Measurements from ENCODE around the gene HADHA.

Gene HADHA

DNA sequence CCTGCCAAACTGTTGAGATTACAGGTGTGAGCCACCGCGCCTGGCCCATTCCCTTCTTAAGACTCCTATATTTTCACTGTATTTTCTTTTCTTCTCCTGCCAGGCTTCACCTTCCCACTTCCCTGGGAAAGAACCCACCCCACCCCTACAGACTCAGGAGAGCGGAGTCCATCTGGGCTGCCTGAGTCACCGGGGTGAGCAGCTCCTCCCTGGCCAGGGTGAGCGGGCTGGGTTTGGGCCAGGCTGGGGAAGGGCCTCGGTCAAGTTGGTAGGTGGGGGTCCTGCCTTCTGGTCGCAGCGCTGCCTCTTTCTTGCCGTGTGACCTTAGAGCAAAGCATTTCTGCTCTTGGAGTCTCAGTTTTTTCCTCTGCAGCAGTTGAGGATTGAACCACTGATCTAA lies 73.6 kb downstream of the HADHA start:
- Histone ChIP-seq H3K4me3 (ENCODE audit: low read depth, low read length, poor library complexity, severe bottlenecking) (no peak overlapping the region), H2AFZ (ENCODE audit: low read length) (no peak overlapping the region), H3K9me2 (ENCODE audit: low read depth, low read length) (no peaks in the 10 kb centered on the region), H3K4me2 (ENCODE audit: low read length) (no peak overlapping the region), H3K9me3 (ENCODE audit: low read length) (no peaks in the 10 kb centered on the region), H3K4me1 (ENCODE audit: insufficient read depth, low read length, severe bottlenecking) (no peaks in the 10 kb centered on the region), H3K9ac (ENCODE audit: low read length) (no peak overlapping the region), H4K20me1 (ENCODE audit: insufficient read depth, low read length) (no peaks in the 10 kb centered on the region), H3K27ac (ENCODE audit: low read depth, low read length, poor library complexity, severe bottlenecking) (no peak overlapping the region), H3K27me3 (ENCODE audit: insufficient read depth, low read length) (0 out of 2 replicates have a peak, but pooled peaks cover 6% of the 10 kb centered on the region), H3K36me3 (ENCODE audit: insufficient read depth, low read length) (no peaks in the 10 kb centered on the region), H3K79me2 (ENCODE audit: insufficient read depth, low read length) (no peaks in the 10 kb centered on the region), H3F3A (ENCODE audit: insufficient read depth, low read length) (no peaks in the 10 kb centered on the region)
- TF ChIP-seq CTCF (IDR thresholded peaks at IDR 0.05; ENCODE audit: low read length) (no peak), EZH2 (IDR thresholded peaks at IDR 0.05; ENCODE audit: borderline replicate concordance, low read length) (no peak)

- TF ChIP-seq EZH2 (IDR thresholded peaks at IDR 0.05; ENCODE audit: borderline replicate concordance, low read length) (no peak), CTCF (IDR thresholded peaks at IDR 0.05; ENCODE audit: low read length) (no peak)
- no peaks in the 10 kb centered on the region for H3F3A ChIP-seq (ENCODE audit: insufficient read depth, low read length)
- H3K79me2 ChIP-seq (ENCODE audit: insufficient read depth, low read length), result no peaks in the 10 kb centered on the region
- H3K9me3 ChIP-seq (ENCODE audit: low read length), result no peaks in the 10 kb centered on the region
- no peak overlapping the region for H3K4me3 ChIP-seq (ENCODE audit: low read depth, low read length, poor library complexity, severe bottlenecking)
- no peaks in the 10 kb centered on the region for H4K20me1 ChIP-seq (ENCODE audit: insufficient read depth, low read length)
- H3K27me3 ChIP-seq (ENCODE audit: insufficient read depth, low read length), result 0 out of 2 replicates have a peak, but pooled peaks cover 6% of the 10 kb centered on the region
- H2AFZ ChIP-seq (ENCODE audit: low read length), result no peak overlapping the region
- no peaks in the 10 kb centered on the region for H3K36me3 ChIP-seq (ENCODE audit: insufficient read depth, low read length)
- no peaks in the 10 kb centered on the region for H3K4me1 ChIP-seq (ENCODE audit: insufficient read depth, low read length, severe bottlenecking)
- no peak overlapping the region for H3K4me2 ChIP-seq (ENCODE audit: low read length)
- no peak overlapping the region for H3K27ac ChIP-seq (ENCODE audit: low read depth, low read length, poor library complexity, severe bottlenecking)
- no peak overlapping the region for H3K9ac ChIP-seq (ENCODE audit: low read length)
- no peaks in the 10 kb centered on the region for H3K9me2 ChIP-seq (ENCODE audit: low read depth, low read length)
Observed at GRCh38 chr2:26169681-26170414, 74.6 kb downstream of the HADHA start.

GRCh38 chr2:26169226-26169625 lies 75.2 kb downstream of the HADHA start:
- no peaks in the 10 kb centered on the region for H3K9me2 ChIP-seq (ENCODE audit: low read depth, low read length)
- H3K4me3 ChIP-seq (ENCODE audit: low read depth, low read length, poor library complexity, severe bottlenecking), result no peak overlapping the region
- H3K79me2 ChIP-seq (ENCODE audit: insufficient read depth, low read length), result no peaks in the 10 kb centered on the region
- no peaks in the 10 kb centered on the region for H3F3A ChIP-seq (ENCODE audit: insufficient read depth, low read length)
- H3K4me1 ChIP-seq (ENCODE audit: insufficient read depth, low read length, severe bottlenecking), result no peaks in the 10 kb centered on the region
- no peaks in the 10 kb centered on the region for H4K20me1 ChIP-seq (ENCODE audit: insufficient read depth, low read length)
- no peaks in the 10 kb centered on the region for H3K36me3 ChIP-seq (ENCODE audit: insufficient read depth, low read length)
- no peak overlapping the region for H3K27ac ChIP-seq (ENCODE audit: low read depth, low read length, poor library complexity, severe bottlenecking)
- no peak overlapping the region for H2AFZ ChIP-seq (ENCODE audit: low read length)
- TF ChIP-seq CTCF (IDR thresholded peaks at IDR 0.05; ENCODE audit: low read length) (no peak), EZH2 (IDR thresholded peaks at IDR 0.05; ENCODE audit: borderline replicate concordance, low read length) (no peak)
- no peak overlapping the region for H3K4me2 ChIP-seq (ENCODE audit: low read length)
- 0 out of 2 replicates have a peak, but pooled peaks cover 6% of the 10 kb centered on the region for H3K27me3 ChIP-seq (ENCODE audit: insufficient read depth, low read length)
- no peaks in the 10 kb centered on the region for H3K9me3 ChIP-seq (ENCODE audit: low read length)
- no peak overlapping the region for H3K9ac ChIP-seq (ENCODE audit: low read length)
